ENCODE data around the gene RANBP17.

Gene RANBP17

DNA sequence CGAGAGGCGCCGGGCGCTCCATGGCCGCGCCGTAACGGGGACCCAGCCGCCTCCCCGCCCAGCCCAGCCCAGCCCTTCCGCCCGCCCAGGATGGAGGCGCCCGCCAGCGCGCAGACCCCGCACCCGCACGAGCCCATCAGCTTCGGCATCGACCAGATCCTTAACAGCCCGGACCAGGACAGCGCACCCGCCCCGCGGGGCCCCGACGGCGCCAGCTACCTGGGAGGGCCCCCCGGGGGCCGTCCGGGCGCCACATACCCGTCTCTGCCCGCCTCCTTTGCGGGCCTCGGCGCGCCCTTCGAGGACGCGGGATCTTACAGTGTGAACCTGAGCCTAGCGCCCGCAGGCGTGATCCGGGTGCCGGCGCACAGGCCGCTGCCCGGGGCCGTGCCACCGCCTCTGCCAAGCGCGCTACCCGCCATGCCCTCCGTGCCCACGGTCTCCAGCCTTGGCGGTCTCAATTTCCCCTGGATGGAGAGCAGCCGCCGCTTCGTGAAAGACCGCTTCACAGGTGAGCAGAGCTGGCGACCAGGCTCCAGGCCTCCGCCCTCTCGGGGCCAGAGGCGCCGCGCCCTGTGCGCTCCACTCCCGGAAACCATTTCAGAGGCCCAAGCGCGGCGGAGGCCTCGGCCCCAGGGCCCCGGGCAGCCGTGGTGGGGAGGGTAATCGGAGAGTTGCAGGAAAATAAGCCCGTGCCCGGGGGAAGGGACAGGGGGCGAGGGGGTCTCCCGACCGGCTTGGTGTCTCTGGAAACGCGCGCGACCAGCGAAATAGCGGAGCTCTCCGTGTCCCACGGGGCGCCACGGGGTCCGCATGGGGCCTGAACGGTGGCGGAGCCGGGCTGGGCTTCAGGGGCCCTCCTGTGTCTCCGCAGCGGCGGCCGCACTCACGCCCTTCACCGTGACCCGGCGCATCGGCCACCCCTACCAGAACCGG, 447.7 kb downstream of the RANBP17 start:
- Histone ChIP-seq H3K79me2 (ENCODE audit: control insufficient read depth, low read length) (no peaks in the 10 kb centered on the region), H4K20me1 (ENCODE audit: control insufficient read depth, insufficient read depth, low read depth, low read length) (no peaks in the 10 kb centered on the region), H3F3A (ENCODE audit: control insufficient read depth, insufficient read depth) (no peaks in the 10 kb centered on the region), H3K4me2 (ENCODE audit: low read length) (no peak overlapping the region), H3K27ac (ENCODE audit: low read depth, low read length) (no peak overlapping the region), H3K36me3 (ENCODE audit: control insufficient read depth, low read length) (no peaks in the 10 kb centered on the region), H3K4me3 (ENCODE audit: low read length) (no peak overlapping the region), H3K4me1 (ENCODE audit: control insufficient read depth, low read length) (no peaks in the 10 kb centered on the region), H3K9me3 (ENCODE audit: control insufficient read depth, insufficient read depth, low read length) (no peaks in the 10 kb centered on the region; the same call in 1 of the 2 replicates), H3K27me3 (ENCODE audit: control insufficient read depth, low read length) (peaks cover 11% of the 10 kb centered on the region), H3K9me2 (replicated peaks; ENCODE audit: control insufficient read depth, low read length) (no peaks in the 10 kb centered on the region)
- TF ChIP-seq EZH2phosphoT487 (IDR thresholded peaks at IDR 0.05; ENCODE audit: borderline replicate concordance, low read length): no peak
- TF ChIP-seq, protein P1, sequence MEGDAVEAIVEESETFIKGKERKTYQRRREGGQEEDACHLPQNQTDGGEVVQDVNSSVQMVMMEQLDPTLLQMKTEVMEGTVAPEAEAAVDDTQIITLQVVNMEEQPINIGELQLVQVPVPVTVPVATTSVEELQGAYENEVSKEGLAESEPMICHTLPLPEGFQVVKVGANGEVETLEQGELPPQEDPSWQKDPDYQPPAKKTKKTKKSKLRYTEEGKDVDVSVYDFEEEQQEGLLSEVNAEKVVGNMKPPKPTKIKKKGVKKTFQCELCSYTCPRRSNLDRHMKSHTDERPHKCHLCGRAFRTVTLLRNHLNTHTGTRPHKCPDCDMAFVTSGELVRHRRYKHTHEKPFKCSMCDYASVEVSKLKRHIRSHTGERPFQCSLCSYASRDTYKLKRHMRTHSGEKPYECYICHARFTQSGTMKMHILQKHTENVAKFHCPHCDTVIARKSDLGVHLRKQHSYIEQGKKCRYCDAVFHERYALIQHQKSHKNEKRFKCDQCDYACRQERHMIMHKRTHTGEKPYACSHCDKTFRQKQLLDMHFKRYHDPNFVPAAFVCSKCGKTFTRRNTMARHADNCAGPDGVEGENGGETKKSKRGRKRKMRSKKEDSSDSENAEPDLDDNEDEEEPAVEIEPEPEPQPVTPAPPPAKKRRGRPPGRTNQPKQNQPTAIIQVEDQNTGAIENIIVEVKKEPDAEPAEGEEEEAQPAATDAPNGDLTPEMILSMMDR (IDR thresholded peaks at IDR 0.05; ENCODE audit: low read depth, low read length, poor library complexity, severe bottlenecking): no peak

DNA sequence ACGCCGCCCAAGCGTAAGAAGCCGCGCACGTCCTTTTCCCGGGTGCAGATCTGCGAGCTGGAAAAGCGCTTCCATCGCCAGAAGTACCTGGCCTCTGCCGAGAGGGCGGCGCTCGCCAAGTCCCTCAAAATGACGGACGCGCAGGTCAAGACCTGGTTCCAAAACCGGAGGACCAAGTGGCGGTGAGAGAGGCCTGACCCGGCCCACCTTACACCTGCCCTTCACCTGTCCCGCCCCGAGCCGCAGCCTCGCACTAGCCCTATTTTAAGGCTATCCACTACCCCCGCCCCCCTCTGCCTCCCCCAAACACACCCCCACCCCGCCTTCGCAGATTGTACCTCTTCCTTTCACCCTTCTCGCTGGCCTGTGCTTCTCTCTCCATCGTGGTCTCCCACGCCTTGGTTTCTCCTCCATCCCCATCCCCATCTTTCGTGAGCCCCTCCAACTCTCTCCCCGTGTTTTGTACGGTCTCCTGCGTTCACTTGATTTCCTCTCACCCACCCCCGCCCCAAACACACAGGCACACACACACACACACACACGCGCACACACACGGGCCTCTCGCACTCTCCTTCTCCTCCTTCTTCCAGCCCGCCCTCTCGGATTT, 448.5 kb downstream of the RANBP17 start:
- Histone ChIP-seq H3K4me1 (ENCODE audit: control insufficient read depth, low read length) (no peaks in the 10 kb centered on the region), H3F3A (ENCODE audit: control insufficient read depth, insufficient read depth) (no peaks in the 10 kb centered on the region), H3K9me3 (ENCODE audit: control insufficient read depth, insufficient read depth, low read length) (peaks cover 3% of the 10 kb centered on the region; the same call in 1 of the 2 replicates), H3K4me3 (ENCODE audit: low read length) (no peak overlapping the region), H4K20me1 (ENCODE audit: control insufficient read depth, insufficient read depth, low read depth, low read length) (no peaks in the 10 kb centered on the region), H3K27ac (ENCODE audit: low read depth, low read length) (no peak overlapping the region), H3K36me3 (ENCODE audit: control insufficient read depth, low read length) (no peaks in the 10 kb centered on the region), H3K79me2 (ENCODE audit: control insufficient read depth, low read length) (no peaks in the 10 kb centered on the region), H3K9me2 (replicated peaks; ENCODE audit: control insufficient read depth, low read length) (no peaks in the 10 kb centered on the region), H3K27me3 (ENCODE audit: control insufficient read depth, low read length) (peaks cover 11% of the 10 kb centered on the region), H3K4me2 (ENCODE audit: low read length) (no peak overlapping the region)
- no peak for TF ChIP-seq EZH2phosphoT487 (IDR thresholded peaks at IDR 0.05; ENCODE audit: borderline replicate concordance, low read length)
- TF ChIP-seq, protein P1 (IDR thresholded peaks at IDR 0.05; ENCODE audit: low read depth, low read length, poor library complexity, severe bottlenecking): no peak

DNA sequence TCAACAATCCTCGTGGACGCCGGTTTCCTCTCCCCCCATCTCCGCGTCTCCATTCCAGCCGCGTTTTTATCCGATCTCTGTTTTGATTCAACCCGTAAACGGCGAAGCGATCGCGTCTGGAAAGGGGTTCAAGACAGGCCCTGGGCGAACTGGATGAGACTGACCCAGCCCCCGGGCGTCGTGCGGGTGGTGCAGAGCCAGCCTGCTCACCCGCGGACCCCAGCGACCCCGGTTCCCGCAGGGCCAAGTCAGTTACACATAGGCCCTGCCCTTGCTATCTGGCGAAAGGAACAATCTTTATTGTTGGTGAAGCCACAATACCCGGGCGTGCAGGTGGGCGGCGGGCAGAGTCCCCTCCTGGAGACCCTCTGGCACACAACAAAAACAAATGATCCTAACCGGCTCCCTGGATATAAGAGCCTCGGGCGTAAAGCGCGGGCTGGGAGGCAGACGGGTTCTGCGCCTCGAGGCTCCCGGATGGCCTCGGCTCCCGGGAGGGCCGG, 449.1 kb downstream of the RANBP17 start:
- Histone ChIP-seq H4K20me1 (ENCODE audit: control insufficient read depth, insufficient read depth, low read depth, low read length) (no peaks in the 10 kb centered on the region), H3K9me2 (replicated peaks; ENCODE audit: control insufficient read depth, low read length) (no peaks in the 10 kb centered on the region), H3K36me3 (ENCODE audit: control insufficient read depth, low read length) (no peaks in the 10 kb centered on the region), H3K4me2 (ENCODE audit: low read length) (no peak overlapping the region), H3K27ac (ENCODE audit: low read depth, low read length) (no peak overlapping the region), H3K27me3 (ENCODE audit: control insufficient read depth, low read length) (peaks cover 6% of the 10 kb centered on the region), H3K4me1 (ENCODE audit: control insufficient read depth, low read length) (no peaks in the 10 kb centered on the region), H3K4me3 (ENCODE audit: low read length) (no peak overlapping the region), H3K9me3 (ENCODE audit: control insufficient read depth, insufficient read depth, low read length) (peaks cover 5% of the 10 kb centered on the region; the same call in 1 of the 2 replicates), H3K79me2 (ENCODE audit: control insufficient read depth, low read length) (no peaks in the 10 kb centered on the region), H3F3A (ENCODE audit: control insufficient read depth, insufficient read depth) (no peaks in the 10 kb centered on the region)
- TF ChIP-seq, protein P1 (IDR thresholded peaks at IDR 0.05; ENCODE audit: low read depth, low read length, poor library complexity, severe bottlenecking): no peak
- no peak for TF ChIP-seq EZH2phosphoT487 (IDR thresholded peaks at IDR 0.05; ENCODE audit: borderline replicate concordance, low read length)

All from DOHH2 (cell line).